ENCODE data around the gene RBM33.

RBM33 gene

GRCh38 chr7:155781433-155781832, 137.0 kb downstream of the RBM33 start:
- no peaks in the 10 kb centered on the region for H3K4me1 ChIP-seq (ENCODE audit: insufficient read depth, low read length, severe bottlenecking)
- H2AFZ ChIP-seq (ENCODE audit: low read length), result no peak overlapping the region
- H3K4me2 ChIP-seq (ENCODE audit: low read length), result no peak overlapping the region
- H3F3A ChIP-seq (ENCODE audit: insufficient read depth, low read length), result 0 out of 2 replicates have a peak, but pooled peaks cover 5% of the 10 kb centered on the region
- H3K4me3 ChIP-seq (ENCODE audit: low read depth, low read length, poor library complexity, severe bottlenecking), result no peak overlapping the region
- H3K9me3 ChIP-seq (ENCODE audit: low read length), result no peaks in the 10 kb centered on the region
- TF ChIP-seq CTCF (IDR thresholded peaks at IDR 0.05; ENCODE audit: low read length) (no peak), EZH2 (IDR thresholded peaks at IDR 0.05; ENCODE audit: borderline replicate concordance, low read length) (no peak)
- no peak overlapping the region for H3K9ac ChIP-seq (ENCODE audit: low read length)
- H3K36me3 ChIP-seq (ENCODE audit: insufficient read depth, low read length), result peaks cover 77% of the 10 kb centered on the region
- H3K79me2 ChIP-seq (ENCODE audit: insufficient read depth, low read length), result no peaks in the 10 kb centered on the region
- no peaks in the 10 kb centered on the region for H3K9me2 ChIP-seq (ENCODE audit: low read depth, low read length)
- no peaks in the 10 kb centered on the region for H4K20me1 ChIP-seq (ENCODE audit: insufficient read depth, low read length)
- no peaks in the 10 kb centered on the region for H3K27me3 ChIP-seq (ENCODE audit: insufficient read depth, low read length)
- H3K27ac ChIP-seq (ENCODE audit: low read depth, low read length, poor library complexity, severe bottlenecking), result no peak overlapping the region

- H3K4me2 ChIP-seq (ENCODE audit: low read length), result no peak overlapping the region
- no peaks in the 10 kb centered on the region for H3K79me2 ChIP-seq (ENCODE audit: insufficient read depth, low read length)
- H3K27ac ChIP-seq (ENCODE audit: low read depth, low read length, poor library complexity, severe bottlenecking), result no peak overlapping the region
- peaks cover 67% of the 10 kb centered on the region for H3K36me3 ChIP-seq (ENCODE audit: insufficient read depth, low read length)
- no peaks in the 10 kb centered on the region for H4K20me1 ChIP-seq (ENCODE audit: insufficient read depth, low read length)
- H3K4me3 ChIP-seq (ENCODE audit: low read depth, low read length, poor library complexity, severe bottlenecking), result no peak overlapping the region
- H3K9me3 ChIP-seq (ENCODE audit: low read length), result no peaks in the 10 kb centered on the region
- no peaks in the 10 kb centered on the region for H3K27me3 ChIP-seq (ENCODE audit: insufficient read depth, low read length)
- no peaks in the 10 kb centered on the region for H3K4me1 ChIP-seq (ENCODE audit: insufficient read depth, low read length, severe bottlenecking)
- no peak for TF ChIP-seq EZH2 (IDR thresholded peaks at IDR 0.05; ENCODE audit: borderline replicate concordance, low read length)
- TF ChIP-seq CTCF (IDR thresholded peaks at IDR 0.05; ENCODE audit: low read length), result no peak
- H2AFZ ChIP-seq (ENCODE audit: low read length), result no peak overlapping the region
- no peak overlapping the region for H3K9ac ChIP-seq (ENCODE audit: low read length)
- no peaks in the 10 kb centered on the region for H3K9me2 ChIP-seq (ENCODE audit: low read depth, low read length)
- 0 out of 2 replicates have a peak, but pooled peaks cover 5% of the 10 kb centered on the region for H3F3A ChIP-seq (ENCODE audit: insufficient read depth, low read length)
Measured at GRCh38 chr7:155782466-155782865, 138.0 kb downstream of the RBM33 start.

GRCh38 chr7:155785536-155785935, 141.1 kb downstream of the RBM33 start:
- H3K79me2 ChIP-seq (ENCODE audit: insufficient read depth, low read length), result no peaks in the 10 kb centered on the region
- no peak overlapping the region for H3K9ac ChIP-seq (ENCODE audit: low read length)
- H3K9me2 ChIP-seq (ENCODE audit: low read depth, low read length), result no peaks in the 10 kb centered on the region
- H3F3A ChIP-seq (ENCODE audit: insufficient read depth, low read length), result 0 out of 2 replicates have a peak, but pooled peaks cover 5% of the 10 kb centered on the region
- no peak overlapping the region for H3K27ac ChIP-seq (ENCODE audit: low read depth, low read length, poor library complexity, severe bottlenecking)
- peaks cover 37% of the 10 kb centered on the region for H3K36me3 ChIP-seq (ENCODE audit: insufficient read depth, low read length)
- no peak overlapping the region for H2AFZ ChIP-seq (ENCODE audit: low read length)
- TF ChIP-seq CTCF (IDR thresholded peaks at IDR 0.05; ENCODE audit: low read length) (no peak), EZH2 (IDR thresholded peaks at IDR 0.05; ENCODE audit: borderline replicate concordance, low read length) (no peak)
- H3K9me3 ChIP-seq (ENCODE audit: low read length), result no peaks in the 10 kb centered on the region
- H3K4me3 ChIP-seq (ENCODE audit: low read depth, low read length, poor library complexity, severe bottlenecking), result no peak overlapping the region
- H3K4me1 ChIP-seq (ENCODE audit: insufficient read depth, low read length, severe bottlenecking), result no peaks in the 10 kb centered on the region
- H3K4me2 ChIP-seq (ENCODE audit: low read length), result no peak overlapping the region
- no peaks in the 10 kb centered on the region for H3K27me3 ChIP-seq (ENCODE audit: insufficient read depth, low read length)
- no peaks in the 10 kb centered on the region for H4K20me1 ChIP-seq (ENCODE audit: insufficient read depth, low read length)
